ENCODE measurements around the gene CNOT6. TPM values are rescaled to one million over a fixed set of nuclear protein-coding genes. Genes with fewer than 3 reads are reported as not detected.
"Not testable (repeated sequence)": the region's sequence is repeated elsewhere in the genome, so short reads cannot be mapped to it uniquely, and the experiment has no call there.

The CNOT6 gene
- total and polyA plus RNA-seq, 4 donors: 1.4 to 25.0 (median 4.2) TPM

DNA sequence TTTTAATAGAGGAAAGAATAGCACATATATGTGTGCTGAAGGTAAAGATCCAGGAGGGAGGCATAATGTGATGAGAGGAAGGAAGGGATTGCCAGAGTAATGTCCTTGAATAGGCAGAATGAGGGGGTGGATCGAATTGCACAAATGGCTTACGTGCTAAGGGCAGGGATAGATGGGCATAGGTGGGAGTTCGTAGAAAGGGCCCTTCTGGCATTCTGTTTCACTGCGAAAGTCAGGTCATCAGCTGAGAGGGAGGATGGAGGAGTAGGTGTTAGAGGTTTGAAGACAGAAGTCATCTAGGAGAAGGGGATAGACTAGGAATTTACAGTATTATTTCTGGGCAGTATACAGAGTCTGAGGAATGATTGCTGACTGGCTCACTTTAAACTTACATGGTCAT is 32.1 kb downstream of the CNOT6 start (continued):
- TF ChIP-seq, protein P1, sequence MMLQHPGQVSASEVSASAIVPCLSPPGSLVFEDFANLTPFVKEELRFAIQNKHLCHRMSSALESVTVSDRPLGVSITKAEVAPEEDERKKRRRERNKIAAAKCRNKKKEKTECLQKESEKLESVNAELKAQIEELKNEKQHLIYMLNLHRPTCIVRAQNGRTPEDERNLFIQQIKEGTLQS (IDR thresholded peaks at IDR 0.05): no peak
- no peak for TF ChIP-seq GABPA (IDR thresholded peaks at IDR 0.05 in 1 of 2, conservative IDR thresholded peaks at IDR 0.05 in 1 of 2)

DNA sequence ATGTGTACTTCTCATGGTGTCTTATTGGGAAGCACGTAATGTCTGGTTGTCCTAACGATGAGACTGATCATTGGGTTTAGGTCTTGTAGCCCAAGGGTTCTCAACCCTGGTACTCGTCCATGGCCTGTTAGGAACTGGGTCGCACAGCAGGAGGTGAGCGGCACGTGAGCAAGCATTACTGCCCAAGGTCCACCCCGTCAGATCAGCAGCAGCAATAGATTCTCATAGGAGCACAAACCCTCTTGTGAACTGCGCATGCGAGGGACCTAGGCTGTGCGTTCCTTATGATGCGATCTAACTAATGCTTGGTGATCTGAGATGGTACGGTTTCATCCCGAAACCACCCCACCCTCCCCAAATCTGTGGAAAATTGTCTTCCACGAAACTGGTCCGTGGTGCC is 33.5 kb downstream of the CNOT6 start:
- Histone ChIP-seq H3K27ac (ENCODE audit: low read depth in 1 of 2, low read length in 2 of 2) (no peak overlapping the region), H3K4me3 (ENCODE audit: low read depth in 1 of 3, low read length in 3 of 3) (no peak overlapping the region), H3K9me3 (ENCODE audit: control insufficient read depth in 4 of 4, low read length in 3 of 4) (no peaks in the 10 kb centered on the region), H3K9ac (ENCODE audit: low read depth in 1 of 2, low read length in 2 of 2) (no peak overlapping the region), H3K36me3 (ENCODE audit: control insufficient read depth in 4 of 4, insufficient read depth in 3 of 4, low read depth in 1 of 4, low read length in 3 of 4) (peaks cover 0 to 7% (median 3%) of the 10 kb centered on the region in 4 donors), H3K4me1 (ENCODE audit: control insufficient read depth in 4 of 4, insufficient read depth in 4 of 4, low read length in 3 of 4) (peaks cover 0 to 2% (median 0%) of the 10 kb centered on the region in 4 donors), H3K27me3 (ENCODE audit: control insufficient read depth in 4 of 4, insufficient read depth in 4 of 4, low read length in 3 of 4) (no peaks in the 10 kb centered on the region)
- DNase-seq (ENCODE audit: low spot score): no peak
- WGBS: 96% methylated on average over 15 of the region's 15 CpGs
- no peak for TF ChIP-seq SP1 (IDR thresholded peaks at IDR 0.05)
- TF ChIP-seq JUND (IDR thresholded peaks at IDR 0.05): no peak
- TF ChIP-seq NR2F2 (IDR thresholded peaks at IDR 0.05): no peak
- TF ChIP-seq RXRA (IDR thresholded peaks at IDR 0.05): no peak
- TF ChIP-seq RAD21 (IDR thresholded peaks at IDR 0.05): no peak
- TF ChIP-seq HNF4G (IDR thresholded peaks at IDR 0.05): no peak
- TF ChIP-seq FOXA2 (IDR thresholded peaks at IDR 0.05): no peak
- no peak for TF ChIP-seq YY1 (IDR thresholded peaks at IDR 0.05)
- TF ChIP-seq, protein P2, sequence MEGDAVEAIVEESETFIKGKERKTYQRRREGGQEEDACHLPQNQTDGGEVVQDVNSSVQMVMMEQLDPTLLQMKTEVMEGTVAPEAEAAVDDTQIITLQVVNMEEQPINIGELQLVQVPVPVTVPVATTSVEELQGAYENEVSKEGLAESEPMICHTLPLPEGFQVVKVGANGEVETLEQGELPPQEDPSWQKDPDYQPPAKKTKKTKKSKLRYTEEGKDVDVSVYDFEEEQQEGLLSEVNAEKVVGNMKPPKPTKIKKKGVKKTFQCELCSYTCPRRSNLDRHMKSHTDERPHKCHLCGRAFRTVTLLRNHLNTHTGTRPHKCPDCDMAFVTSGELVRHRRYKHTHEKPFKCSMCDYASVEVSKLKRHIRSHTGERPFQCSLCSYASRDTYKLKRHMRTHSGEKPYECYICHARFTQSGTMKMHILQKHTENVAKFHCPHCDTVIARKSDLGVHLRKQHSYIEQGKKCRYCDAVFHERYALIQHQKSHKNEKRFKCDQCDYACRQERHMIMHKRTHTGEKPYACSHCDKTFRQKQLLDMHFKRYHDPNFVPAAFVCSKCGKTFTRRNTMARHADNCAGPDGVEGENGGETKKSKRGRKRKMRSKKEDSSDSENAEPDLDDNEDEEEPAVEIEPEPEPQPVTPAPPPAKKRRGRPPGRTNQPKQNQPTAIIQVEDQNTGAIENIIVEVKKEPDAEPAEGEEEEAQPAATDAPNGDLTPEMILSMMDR (IDR thresholded peaks at IDR 0.05; ENCODE audit: low read depth, low read length, missing input control): no peak
- TF ChIP-seq, protein P3, sequence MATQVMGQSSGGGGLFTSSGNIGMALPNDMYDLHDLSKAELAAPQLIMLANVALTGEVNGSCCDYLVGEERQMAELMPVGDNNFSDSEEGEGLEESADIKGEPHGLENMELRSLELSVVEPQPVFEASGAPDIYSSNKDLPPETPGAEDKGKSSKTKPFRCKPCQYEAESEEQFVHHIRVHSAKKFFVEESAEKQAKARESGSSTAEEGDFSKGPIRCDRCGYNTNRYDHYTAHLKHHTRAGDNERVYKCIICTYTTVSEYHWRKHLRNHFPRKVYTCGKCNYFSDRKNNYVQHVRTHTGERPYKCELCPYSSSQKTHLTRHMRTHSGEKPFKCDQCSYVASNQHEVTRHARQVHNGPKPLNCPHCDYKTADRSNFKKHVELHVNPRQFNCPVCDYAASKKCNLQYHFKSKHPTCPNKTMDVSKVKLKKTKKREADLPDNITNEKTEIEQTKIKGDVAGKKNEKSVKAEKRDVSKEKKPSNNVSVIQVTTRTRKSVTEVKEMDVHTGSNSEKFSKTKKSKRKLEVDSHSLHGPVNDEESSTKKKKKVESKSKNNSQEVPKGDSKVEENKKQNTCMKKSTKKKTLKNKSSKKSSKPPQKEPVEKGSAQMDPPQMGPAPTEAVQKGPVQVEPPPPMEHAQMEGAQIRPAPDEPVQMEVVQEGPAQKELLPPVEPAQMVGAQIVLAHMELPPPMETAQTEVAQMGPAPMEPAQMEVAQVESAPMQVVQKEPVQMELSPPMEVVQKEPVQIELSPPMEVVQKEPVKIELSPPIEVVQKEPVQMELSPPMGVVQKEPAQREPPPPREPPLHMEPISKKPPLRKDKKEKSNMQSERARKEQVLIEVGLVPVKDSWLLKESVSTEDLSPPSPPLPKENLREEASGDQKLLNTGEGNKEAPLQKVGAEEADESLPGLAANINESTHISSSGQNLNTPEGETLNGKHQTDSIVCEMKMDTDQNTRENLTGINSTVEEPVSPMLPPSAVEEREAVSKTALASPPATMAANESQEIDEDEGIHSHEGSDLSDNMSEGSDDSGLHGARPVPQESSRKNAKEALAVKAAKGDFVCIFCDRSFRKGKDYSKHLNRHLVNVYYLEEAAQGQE (IDR thresholded peaks at IDR 0.05): no peak
- no peak for TF ChIP-seq HNF4A (conservative IDR thresholded peaks at IDR 0.05)
- TF ChIP-seq TAF1 (conservative IDR thresholded peaks at IDR 0.05): no peak
- no peak for TF ChIP-seq GABPA (IDR thresholded peaks at IDR 0.05 in 1 of 2, conservative IDR thresholded peaks at IDR 0.05 in 1 of 2)
- TF ChIP-seq, protein P4, sequence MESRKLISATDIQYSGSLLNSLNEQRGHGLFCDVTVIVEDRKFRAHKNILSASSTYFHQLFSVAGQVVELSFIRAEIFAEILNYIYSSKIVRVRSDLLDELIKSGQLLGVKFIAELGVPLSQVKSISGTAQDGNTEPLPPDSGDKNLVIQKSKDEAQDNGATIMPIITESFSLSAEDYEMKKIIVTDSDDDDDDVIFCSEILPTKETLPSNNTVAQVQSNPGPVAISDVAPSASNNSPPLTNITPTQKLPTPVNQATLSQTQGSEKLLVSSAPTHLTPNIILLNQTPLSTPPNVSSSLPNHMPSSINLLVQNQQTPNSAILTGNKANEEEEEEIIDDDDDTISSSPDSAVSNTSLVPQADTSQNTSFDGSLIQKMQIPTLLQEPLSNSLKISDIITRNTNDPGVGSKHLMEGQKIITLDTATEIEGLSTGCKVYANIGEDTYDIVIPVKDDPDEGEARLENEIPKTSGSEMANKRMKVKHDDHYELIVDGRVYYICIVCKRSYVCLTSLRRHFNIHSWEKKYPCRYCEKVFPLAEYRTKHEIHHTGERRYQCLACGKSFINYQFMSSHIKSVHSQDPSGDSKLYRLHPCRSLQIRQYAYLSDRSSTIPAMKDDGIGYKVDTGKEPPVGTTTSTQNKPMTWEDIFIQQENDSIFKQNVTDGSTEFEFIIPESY (IDR thresholded peaks at IDR 0.05): no peak
- TF ChIP-seq, protein P5, sequence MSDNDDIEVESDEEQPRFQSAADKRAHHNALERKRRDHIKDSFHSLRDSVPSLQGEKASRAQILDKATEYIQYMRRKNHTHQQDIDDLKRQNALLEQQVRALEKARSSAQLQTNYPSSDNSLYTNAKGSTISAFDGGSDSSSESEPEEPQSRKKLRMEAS (IDR thresholded peaks at IDR 0.05): no peak
- TF ChIP-seq, protein P1 (IDR thresholded peaks at IDR 0.05): no peak

DNA sequence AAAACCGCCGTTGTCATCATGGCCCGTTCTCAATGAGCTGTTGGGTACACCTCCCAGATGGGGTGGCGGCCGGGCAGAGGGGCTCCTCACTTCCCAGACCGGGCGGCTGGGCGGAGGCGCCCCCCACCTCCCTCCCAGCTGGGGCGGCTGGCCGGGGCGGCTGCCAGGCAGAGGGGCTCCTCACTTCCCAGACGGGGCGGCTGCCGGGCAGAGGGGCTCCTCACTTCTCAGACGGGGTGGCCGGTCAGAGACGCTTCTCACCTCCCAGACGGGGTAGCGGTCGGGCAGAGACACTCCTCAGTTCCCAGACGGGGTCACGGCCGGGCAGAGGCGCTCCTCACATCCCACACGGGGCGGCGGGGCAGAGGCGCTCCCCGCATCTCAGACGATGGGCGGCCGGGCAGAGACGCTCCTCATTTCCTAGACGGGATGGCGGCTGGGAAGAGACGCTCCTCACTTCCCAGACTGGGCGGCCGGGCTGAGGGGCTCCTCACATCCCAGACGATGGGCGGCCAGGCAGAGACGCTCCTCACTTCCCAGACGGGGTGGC is 36.9 kb downstream of the CNOT6 start:
- WGBS: 94% methylated on average over 43 of the region's 43 CpGs
- H3K4me1 ChIP-seq (ENCODE audit: control insufficient read depth in 4 of 4, insufficient read depth in 4 of 4, low read length in 3 of 4); H3K9ac ChIP-seq (ENCODE audit: low read depth in 1 of 2, low read length in 2 of 2); H3K27me3 ChIP-seq (ENCODE audit: control insufficient read depth in 4 of 4, insufficient read depth in 4 of 4, low read length in 3 of 4); DNase-seq (ENCODE audit: low spot score); H3K9me3 ChIP-seq (ENCODE audit: control insufficient read depth in 4 of 4, low read length in 3 of 4); H3K27ac ChIP-seq (ENCODE audit: low read depth in 1 of 2, low read length in 2 of 2); H3K4me3 ChIP-seq (ENCODE audit: low read depth in 1 of 3, low read length in 3 of 3): not testable (repeated sequence)
- H3K36me3 ChIP-seq (ENCODE audit: control insufficient read depth in 4 of 4, insufficient read depth in 3 of 4, low read depth in 1 of 4, low read length in 3 of 4): peaks cover 2 to 11% (median 5%) of the 10 kb centered on the region in 4 donors
